Thyroid gland (tissue), 4 donors: Measurements from ENCODE around the gene NGEF.

ENCODE experiments used
- POLR2A ChIP-seq, 2 donors: fragments of 450-650 bp; IDR thresholded peaks; one replicate each; pipeline ENCODE4 v1.6.1; 2017; ENCODE audit warnings: antibody characterized with exemption in 2 of 2, mild to moderate bottlenecking in 2 of 2, moderate library complexity in 1 of 2
- TF ChIP-seq, protein P1 (sequence below), 6 experiments: fragments of 200-600 bp in 3 of 6; fragments of 450-650 bp in 3 of 6; sonication (generic) in 3 of 6; IDR thresholded peaks; one replicate each; pipeline ENCODE4 v1.5.1; 2016 to 2019; ENCODE audit warnings: antibody characterized with exemption in 6 of 6, mild to moderate bottlenecking in 2 of 6, inconsistent platforms in 1 of 6, moderate library complexity in 1 of 6

DNA sequence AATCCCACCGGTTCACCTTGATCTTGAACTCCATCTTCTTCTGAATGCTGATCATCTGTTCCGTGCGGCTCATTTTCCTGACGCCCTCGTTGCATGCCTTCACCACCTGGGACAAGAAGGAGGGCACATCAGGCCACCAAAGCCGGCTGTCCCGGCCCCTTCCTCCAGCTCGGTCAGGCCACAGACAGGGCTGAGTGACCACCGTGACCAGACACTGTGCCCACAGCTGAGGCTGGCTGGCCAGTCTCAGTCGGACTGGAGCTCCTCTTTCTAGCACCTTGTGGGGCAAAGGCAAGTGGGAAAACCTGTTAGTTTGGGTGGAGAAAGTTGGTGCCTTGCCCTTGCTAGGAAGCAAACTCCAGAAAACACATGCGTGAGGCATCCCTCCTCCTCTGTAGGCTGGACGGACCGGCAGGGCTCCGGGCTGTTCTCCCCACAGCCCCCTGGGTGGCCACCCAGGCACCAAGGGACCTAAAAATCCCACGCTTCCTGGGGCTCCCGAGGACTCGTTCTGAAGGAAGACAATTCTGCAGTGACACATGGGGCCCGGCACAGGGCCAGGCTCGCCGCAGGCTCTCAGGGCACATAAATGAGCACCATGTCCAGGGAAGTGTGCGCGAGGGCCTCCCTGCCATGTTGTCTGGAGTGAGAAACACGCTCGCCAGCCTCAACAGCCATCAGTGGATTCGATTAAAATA is 127.6 kb downstream of the NGEF start:
- TF ChIP-seq, protein P1, sequence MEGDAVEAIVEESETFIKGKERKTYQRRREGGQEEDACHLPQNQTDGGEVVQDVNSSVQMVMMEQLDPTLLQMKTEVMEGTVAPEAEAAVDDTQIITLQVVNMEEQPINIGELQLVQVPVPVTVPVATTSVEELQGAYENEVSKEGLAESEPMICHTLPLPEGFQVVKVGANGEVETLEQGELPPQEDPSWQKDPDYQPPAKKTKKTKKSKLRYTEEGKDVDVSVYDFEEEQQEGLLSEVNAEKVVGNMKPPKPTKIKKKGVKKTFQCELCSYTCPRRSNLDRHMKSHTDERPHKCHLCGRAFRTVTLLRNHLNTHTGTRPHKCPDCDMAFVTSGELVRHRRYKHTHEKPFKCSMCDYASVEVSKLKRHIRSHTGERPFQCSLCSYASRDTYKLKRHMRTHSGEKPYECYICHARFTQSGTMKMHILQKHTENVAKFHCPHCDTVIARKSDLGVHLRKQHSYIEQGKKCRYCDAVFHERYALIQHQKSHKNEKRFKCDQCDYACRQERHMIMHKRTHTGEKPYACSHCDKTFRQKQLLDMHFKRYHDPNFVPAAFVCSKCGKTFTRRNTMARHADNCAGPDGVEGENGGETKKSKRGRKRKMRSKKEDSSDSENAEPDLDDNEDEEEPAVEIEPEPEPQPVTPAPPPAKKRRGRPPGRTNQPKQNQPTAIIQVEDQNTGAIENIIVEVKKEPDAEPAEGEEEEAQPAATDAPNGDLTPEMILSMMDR (IDR thresholded peaks at IDR 0.05) = no peak
- no peak for TF ChIP-seq POLR2A (IDR thresholded peaks at IDR 0.05)
